ENCODE results near the gene KITLG.

Gene KITLG

GRCh38 chr12:88576866-88577265, 3.4 kb downstream of the KITLG start:
- no peak for TF ChIP-seq CTCF (IDR thresholded peaks at IDR 0.05; ENCODE audit: control insufficient read depth, extremely low read depth, insufficient read depth)

DNA sequence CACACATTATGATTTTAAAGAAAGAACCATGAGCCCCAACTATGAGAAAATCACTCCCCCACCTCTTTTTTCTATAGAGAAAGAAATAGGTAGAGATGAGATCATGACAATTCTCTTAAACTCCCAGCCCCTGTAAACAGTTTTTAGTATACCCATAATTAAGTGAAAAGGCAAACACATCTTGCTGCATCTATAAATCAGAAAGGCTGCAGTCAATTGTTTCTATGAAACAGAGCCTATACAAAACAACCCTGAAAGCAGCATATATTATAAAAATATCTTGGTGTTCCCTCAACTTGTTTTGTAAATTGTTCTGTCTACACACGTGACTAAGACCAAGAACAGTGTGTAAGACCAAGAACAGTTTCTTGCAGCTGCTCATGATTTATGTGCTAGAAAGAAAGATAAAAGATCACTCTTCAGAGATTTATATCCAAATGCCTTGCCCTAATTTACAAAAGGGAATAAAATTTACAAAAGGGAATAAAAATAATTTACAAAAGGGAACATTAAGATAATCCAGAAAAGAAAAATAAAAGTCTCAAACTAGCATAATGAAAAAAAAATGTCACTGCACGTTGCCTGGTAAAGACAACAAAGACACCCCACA, 4.8 kb downstream of the KITLG start:
- no peak for TF ChIP-seq CTCF (IDR thresholded peaks at IDR 0.05; ENCODE audit: control insufficient read depth, extremely low read depth, insufficient read depth)
- H3K4me3 ChIP-seq (ENCODE audit: low read depth, low read length) = no peak overlapping the region
- DNase-seq (ENCODE audit: low read depth) = no peak

More at GRCh38 chr12:88576866-88577265, 3.4 kb downstream of the KITLG start:
- DNase-seq (ENCODE audit: low read depth) = no peak
- no peak overlapping the region for H3K4me3 ChIP-seq (ENCODE audit: low read depth, low read length)

DNA sequence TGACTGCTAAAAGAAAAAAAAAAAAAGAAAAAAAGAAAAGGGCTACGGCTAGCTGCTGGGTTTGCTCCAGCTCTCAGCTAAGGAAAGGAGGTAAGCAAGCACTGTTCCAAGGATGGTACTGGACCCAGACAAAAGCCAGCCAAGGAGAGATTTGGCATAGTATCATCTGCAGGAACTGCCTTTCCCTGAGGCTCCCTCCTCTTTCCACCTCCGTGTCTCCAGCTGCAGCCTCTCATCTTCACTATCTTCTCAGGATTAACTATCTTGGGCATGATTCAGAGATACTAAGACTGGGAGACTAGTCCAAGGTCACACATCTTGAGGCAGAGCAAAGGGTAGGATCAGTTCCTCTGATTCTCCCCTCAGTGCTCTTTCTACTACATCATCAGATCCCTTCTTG, 6.0 kb downstream of the KITLG start:
- no peak for DNase-seq (ENCODE audit: low read depth)
- no peak for TF ChIP-seq CTCF (IDR thresholded peaks at IDR 0.05; ENCODE audit: control insufficient read depth, extremely low read depth, insufficient read depth)
- H3K4me3 ChIP-seq (ENCODE audit: low read depth, low read length) = no peak overlapping the region

DNA sequence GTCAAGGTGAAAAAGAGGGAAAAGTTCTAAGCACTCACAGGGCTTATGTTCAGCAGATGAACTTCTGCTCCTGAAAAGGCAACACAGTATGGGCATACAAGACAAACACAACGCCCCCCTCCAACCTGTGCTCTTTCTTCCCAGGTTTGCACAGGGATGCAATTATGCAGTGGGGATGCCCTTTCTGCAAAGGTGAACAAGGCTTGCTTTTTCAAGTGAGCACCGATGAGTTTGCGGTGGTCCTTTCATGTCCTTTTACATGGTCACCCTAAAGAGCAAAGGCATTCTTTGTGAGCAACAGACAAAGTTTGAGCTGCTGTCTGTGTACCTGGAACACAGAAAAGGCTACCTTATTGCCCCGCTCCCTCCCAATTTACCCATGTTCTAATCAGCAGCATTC, 6.7 kb downstream of the KITLG start:
- no peak for DNase-seq (ENCODE audit: low read depth)
- H3K4me3 ChIP-seq (ENCODE audit: low read depth, low read length) = no peak overlapping the region
- no peak for TF ChIP-seq CTCF (IDR thresholded peaks at IDR 0.05; ENCODE audit: control insufficient read depth, extremely low read depth, insufficient read depth)

- DNase-seq (ENCODE audit: low read depth) = no peak
- no peak overlapping the region for H3K4me3 ChIP-seq (ENCODE audit: low read depth, low read length)
- TF ChIP-seq CTCF (IDR thresholded peaks at IDR 0.05; ENCODE audit: control insufficient read depth, extremely low read depth, insufficient read depth) = no peak
Measured at GRCh38 chr12:88572781-88573549, 7.3 kb downstream of the KITLG start.

GRCh38 chr12:88571543-88571942, 8.7 kb downstream of the KITLG start:
- no peak for TF ChIP-seq CTCF (IDR thresholded peaks at IDR 0.05; ENCODE audit: control insufficient read depth, extremely low read depth, insufficient read depth)
- no peak overlapping the region for H3K4me3 ChIP-seq (ENCODE audit: low read depth, low read length)
- DNase-seq (ENCODE audit: low read depth) = no peak

Measured in LNCaP clone FGC (cell line).